SK-N-MC (cell line): ENCODE results near the gene ABCC1.

Experiments used
- EZH2 ChIP-seq: fragments of 200-600 bp; sonication (generic); IDR thresholded peaks from one replicate; pipeline ENCODE4 v1.6.1; 2017; ENCODE audit warnings: antibody characterized with exemption
- FOXP2 ChIP-seq: optimal IDR thresholded peaks from 2 replicates; pipeline ENCODE3; 2011; ENCODE audit warnings: mild to moderate bottlenecking, moderate library complexity; ENCODE audit not compliant: insufficient read depth; ENCODE audit errors: extremely low read length, control extremely low read depth
- POLR2AphosphoS5 ChIP-seq: IDR thresholded peaks from 2 replicates; pipeline ENCODE4 v1.6.1; 2012; ENCODE audit warnings: mild to moderate bottlenecking, low read depth, low read length, borderline replicate concordance

GRCh38 chr16:16057102-16057501, 107.7 kb downstream of the ABCC1 start:
- TF ChIP-seq POLR2AphosphoS5 (no peak), EZH2 (no peak), FOXP2 (no peak)
